Measurements from ENCODE around the gene KRT76.

Gene KRT76

DNA sequence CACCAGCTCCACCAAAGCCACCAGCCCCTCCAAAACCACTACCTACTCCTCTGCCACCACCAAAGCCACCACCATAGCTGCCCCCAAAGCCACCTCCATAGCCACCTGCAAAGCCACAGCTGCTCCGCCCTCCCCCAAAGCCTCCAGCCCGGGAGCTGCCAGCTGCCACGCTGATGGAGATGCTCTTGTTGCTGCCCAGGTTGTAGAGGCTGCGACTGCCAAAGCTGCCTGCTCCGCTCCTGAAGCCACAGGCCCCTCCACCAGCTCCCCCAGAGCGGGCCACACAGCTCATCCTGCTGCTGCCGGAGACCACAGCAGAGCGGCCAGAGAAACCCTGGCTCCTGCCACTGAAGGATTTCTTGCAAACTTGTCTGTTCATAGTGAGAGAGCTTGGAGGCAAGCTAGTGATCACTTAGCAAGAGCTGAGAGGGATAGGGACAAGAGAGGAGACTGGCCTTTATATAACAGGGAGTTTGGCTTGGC is at the start of gene KRT76:
Gene KRT76 (minus strand): TSS at position 433 of the 483 bp plus-strand sequence. CDS start 54 bp downstream, at position 379.
- DNase-seq = peak in 1 of 2 experiments; percentile 4

DNA sequence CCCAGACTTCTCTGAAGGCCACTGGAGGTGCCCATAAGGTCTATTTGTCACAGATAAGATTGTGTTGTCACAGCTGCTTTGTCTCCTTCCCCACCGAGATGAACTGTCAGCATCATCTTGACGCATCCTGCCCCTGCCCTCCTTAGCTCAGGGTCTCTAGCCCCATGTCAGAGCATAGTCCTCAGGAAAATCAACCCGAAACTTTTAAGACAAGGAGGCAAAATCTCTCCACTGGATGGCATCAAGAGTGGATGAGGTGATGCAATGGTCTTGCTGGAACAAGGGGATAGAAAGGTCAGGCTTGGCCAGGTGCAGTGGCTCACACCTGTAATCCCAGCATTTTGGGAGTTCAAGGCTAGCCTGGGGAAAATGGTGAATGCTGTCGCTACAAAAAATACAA is 48.8 kb upstream of the KRT76 start:
- DNase-seq = no peak

DNA sequence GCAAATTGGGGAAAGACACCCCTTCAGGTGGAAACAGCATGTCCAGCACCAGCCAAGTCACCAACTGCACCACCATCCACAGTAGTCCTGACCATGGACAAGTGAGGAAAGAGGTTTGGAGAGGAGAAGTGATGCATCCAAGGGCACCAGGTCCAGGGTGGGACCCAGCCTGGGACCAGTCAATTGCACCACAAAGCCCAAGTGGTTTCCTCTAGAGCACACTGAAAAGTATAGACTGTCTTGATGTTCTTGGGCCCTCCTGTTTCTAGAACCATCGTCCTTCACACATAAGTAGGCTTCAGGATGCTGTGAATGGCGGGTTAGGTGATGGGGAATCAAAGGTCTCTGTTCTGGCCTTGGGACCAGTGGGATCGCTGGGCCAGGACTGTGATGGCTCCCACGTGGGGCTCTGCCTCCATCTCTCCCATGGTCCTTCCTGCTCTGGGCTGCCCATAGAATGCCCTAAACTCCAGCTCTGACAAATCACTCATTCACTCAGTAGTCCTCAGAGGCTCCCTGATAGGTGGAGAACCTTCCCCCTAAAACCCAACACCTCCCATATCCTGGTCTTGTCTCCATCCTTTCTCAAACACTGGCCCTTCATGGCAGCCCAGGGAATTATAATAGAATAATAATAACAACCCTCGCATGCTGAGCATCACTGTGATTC is 47.7 kb upstream of the KRT76 start:
- DNase-seq = no peak

DNA sequence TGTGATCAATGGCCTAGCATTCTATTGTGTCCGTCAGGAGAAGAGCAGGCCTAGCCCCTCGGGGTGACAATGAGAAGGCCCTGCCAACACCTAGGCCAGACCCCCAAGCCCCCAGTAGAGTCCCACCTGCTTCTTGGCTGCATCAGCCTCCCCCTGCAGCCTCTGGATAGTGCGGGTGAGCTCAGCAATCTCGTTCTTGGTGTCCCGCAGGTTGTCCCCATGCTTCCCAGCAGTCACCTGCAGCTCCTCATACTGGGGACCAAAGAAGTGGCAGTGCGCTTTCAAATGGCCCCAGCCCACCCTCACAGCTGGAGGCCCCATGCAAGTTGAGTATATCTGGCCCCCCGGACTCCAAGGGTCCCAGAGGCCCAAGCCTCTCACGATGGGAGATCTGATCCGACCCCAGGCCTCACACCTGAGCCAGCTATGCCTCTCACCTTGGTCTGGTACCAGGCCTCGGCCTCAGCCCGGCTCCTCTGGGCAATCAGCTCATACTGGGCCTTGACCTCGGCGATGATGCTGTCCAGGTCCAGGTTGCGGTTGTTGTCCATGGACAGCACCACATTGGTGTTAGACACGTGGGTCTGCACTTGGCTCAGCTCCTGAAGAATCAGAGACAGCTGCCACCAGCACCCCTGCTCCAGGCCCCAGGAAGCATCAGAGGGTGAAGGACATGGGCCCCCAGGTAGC is 46.8 kb upstream of the KRT76 start:
- DNase-seq = no peak

DNA sequence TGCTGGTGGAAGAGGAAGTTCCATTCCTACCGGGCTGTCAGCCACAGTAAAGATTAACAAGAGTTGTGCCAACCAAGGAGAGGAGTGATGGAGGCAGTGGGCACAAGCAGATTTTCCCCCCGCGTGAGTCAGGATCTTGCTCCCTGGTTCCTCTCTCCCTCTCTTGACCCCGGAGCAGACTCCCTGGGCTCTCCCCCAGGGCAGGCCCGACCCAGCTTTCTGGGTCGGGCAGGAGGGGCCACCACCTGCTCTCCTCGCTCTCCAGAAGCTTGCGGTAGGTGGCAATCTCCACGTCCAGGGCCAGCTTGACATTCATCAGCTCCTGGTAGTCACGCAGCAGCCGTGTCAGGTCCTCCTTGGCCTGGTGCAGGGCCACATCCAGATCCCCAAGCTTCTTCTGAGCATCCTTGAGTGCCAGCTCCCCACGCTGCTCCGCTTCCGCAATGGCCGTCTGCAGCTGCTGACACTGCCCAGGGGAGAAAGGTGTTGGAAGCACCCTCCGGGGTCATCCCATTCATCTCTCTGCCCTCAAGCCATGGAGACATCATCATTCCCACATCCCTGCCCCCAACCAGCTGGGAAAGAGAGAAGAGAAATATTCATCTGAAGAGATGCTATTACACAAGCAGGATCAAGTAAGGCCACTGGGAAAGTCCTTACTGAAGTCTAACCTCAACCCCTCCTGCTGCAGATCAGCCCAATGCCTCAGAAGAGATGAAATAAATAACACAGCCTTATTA is 45.8 kb upstream of the KRT76 start:
- DNase-seq = no peak

GRCh38 chr12:52821826-52822660 is 44.9 kb upstream of the KRT76 start:
- no peak for DNase-seq

GRCh38 chr12:52821071-52821730 is 44.1 kb upstream of the KRT76 start:
- no peak for DNase-seq

DNA sequence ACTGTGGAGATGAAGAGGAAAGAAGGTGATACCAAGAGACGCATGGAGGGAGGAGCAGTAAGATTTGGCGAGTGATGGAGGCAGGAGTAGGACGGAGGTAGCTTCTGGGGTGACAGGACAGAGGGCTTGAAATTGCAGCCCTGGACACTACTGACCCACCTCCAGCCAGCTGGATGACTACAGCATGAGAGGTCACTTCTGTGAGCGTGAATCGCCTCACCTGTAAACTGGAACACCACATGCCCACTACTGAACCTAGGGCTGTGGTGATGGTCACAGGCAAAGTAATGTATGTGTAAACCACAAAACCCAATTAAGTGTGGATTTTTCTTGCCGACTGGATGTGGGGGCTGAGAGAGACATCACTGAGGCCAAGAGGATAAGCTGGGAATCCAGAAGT is 43.4 kb upstream of the KRT76 start:
- DNase-seq = no peak

DNA sequence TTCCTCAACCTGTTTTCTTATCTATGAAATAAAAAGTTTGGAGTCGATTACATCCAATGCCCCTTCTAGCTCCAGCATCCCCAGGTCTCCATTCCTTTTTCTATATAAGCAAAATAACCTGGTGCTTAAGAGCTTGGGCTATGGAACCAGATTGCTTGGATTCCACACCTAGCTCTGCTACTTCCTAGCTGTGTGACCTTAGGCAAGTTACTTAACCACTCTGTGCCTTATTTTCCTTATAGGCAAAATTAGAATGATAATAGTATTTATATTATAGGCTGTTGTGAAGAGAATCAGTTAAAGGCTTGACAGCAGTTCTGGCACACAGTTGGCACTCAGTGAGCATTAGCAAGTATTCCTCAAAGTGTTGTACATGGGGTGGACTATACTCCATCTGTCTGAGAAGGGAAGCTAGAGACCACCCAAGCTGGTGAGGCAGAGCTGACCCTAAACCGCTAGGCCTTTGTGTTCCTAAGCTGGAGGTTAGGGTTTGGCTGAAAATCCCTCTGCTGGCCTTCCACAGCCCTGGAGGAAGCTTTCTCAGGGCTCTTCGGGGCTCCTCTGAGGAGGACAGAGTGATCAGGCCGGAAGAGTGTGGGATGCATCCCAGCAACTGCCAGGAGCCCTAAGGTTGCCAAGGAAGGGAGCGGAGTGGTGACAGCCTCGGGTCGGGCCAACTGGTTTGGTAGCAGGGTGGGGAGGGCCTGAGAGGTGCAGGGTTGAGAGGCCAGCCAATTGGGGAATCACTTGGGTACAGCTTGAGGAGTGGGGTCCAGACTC is 42.8 kb upstream of the KRT76 start:
- no peak for DNase-seq

DNA sequence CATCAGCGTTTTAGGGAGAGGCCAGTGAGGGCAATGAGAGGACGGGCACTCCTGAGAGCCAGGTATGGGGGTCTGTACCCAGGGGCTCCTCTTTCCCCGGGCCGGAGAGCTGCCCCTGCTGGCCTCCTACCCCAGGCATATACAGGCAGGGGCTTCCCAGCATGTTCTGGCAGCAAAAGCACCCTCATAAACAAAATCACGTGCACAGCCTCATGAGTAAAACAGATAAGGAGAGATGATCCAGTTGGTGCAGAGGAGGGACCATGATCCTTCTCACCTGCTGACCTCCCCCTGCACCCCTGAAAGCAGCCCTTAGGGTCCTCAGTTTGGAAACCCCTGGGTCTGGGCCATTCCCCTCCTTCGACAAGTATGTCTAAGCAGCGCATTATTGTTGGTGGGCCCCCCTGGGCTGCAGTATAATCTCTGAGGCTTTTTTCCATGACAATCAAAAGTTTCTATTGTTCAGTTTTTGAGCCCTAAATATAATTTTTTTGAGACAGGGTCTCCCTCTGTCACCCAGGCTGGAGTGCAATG is 41.8 kb upstream of the KRT76 start:
- DNase-seq = no peak

DNA sequence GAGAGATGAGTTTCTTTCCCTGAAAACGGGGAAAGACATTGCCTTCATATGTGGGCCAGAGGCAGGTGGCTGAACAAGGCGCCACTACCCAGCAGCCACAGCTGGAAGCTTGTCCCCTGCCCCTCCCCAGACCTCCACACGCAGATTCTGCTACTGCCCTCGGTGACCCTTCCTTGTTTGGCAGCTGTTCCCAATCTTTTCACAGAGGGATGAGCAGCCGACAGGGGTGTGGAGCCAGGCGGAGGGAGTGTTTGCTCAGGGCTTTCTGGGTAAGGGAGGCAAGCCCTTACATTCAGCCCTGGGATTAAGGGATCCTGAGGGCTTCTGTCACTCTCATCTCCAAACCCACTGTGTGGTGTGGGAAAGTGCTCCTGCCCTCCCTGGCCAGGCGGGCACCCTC is 41.2 kb upstream of the KRT76 start:
- no peak for DNase-seq

DNA sequence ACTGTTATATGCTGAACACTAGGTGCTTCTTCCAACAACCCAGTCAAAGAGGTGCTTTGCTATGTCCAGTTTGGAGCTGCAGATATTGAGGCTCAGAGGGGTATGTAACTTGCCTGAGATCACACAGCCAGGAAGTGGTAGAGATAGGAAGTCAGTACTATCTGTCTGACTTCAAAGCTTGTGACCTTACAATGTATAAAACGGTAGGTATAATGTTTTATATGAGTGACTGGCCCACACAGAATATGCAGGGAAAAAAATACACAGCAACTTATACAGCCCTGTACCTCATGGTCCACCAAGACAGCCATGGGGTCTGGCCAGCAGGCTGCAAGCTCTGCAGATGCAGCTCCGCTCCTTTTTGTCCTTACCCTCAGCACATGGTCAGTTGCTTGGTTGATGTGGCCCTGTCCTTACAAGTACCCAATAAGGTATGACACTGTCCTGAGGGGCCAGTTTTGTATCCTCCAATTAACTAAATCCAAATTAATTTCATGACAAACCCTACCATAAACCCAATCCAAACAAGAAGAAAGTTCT is 40.6 kb upstream of the KRT76 start:
- no peak for DNase-seq

DNA sequence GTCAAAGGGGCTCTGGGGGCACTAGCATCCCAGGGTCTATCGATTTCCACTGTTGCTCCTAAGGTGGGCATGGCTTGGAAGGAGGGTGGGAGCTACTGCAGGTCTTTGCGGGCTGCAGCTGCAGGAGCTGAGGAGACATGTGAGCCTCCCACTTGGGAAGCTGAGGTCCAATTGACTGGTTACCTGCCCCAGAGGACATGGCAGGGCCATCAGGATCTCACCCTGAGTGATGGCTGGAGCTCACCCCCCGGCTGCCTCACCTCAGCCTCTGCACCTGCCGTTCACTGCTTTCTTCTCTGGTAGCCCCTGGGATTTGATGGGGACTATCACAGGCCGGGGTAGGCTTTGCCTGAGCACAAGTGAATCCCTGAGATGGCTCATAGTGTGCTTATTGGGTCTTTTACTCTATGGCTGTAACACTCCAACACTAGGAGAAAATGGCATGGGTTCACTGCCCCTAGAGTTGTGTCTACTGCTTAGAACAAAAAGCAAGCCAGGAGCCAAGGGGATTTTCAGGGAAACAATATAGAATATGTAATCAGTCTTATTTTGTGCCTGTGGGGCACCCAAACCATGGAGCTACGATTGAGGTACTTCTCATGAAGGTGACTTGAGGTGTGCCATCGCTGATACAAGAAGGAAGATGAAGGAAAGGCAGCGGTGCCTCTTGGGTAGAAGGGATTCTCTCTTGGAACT is 40.0 kb upstream of the KRT76 start:
- DNase-seq = no peak

DNA sequence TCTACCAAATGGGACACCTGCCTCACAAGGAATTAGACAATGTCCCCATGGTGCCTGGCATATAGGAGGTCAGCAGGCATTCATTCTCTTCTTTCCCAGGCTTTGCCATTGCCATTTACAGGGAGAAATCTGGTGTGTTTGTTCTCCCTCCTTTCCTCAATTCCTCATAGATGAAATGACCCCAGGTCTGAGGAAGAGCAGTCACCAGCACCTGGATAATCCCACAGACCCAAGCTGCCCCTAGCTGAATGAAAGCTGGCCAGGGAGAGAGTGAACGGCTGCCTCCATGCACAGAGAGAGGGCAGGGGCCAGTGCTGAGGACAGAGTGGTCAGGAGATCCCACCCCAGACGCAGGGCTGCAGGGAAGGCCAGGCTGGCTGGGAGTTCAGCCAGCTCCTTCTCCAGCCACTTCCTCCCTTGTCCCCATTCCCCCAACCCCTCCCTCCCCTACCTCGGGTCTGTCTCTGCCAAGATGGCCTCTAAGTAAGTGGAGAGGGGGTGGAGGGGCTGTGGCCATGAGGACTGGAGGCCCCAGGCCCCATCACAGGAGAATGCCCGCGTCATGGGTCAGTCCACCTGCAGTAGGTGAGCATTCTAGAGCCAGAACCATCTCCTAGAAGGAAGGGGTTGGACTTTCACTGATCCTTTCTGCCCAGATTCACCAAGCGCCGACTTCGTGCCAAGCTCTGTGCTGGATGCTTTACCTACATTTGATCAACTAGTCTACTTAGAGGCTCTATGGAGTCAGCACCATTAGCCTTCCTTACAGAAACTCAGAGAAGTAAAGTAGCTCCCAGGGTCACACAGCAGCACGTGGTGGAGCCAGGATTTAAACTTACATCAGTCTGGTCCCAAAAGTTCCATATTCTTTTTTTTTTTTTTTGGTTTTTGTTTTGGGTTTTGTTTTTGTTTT is 38.8 kb upstream of the KRT76 start:
- DNase-seq = no peak

DNA sequence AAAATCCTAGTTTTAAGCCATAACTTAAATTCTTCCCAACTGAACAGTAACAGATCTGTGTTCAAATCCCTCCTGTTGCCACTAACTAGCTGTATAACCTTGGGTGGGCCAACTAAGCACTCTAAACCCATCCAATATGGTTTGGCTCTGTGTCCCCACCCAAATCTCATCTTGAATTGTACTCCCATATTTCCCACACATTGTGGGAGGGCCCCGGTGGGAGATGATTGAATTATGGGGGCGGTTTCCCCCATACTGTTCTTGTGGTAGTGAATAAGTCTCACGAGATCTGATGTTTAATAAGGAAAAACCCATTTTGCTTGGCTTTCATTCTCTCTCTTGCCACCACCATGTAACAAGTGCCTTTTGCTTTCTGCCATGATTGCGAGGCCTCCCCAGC is 38.0 kb upstream of the KRT76 start:
- DNase-seq = no peak

DNA sequence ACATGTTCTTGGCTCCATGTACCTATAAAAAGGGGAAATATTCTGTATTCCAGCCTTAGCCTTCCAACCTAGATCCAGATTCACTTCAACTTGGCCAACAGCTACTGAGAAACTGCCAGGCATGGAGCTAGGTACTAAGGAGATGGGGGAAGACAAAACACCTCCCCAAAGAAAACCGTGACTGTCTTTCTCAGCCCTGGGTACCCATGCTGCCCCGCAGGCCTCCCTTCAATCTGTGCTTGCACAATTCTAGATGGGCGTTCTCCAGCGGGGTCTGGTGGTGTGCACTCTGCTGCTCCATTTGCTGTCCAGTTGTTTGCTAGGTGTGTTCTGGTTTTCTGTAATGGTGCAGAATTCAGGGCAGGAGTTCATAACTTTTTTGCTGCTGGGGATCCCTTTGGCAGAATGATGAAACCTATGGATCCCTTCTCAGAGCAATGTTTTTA is 37.6 kb upstream of the KRT76 start:
- DNase-seq = no peak

- DNase-seq = no peak
Observed at GRCh38 chr12:52813885-52814709, 37.0 kb upstream of the KRT76 start, which contains the start of gene KRT4. Gene KRT4 (minus strand): TSS chr12:52814116. CDS start chr12:52814058, 58 bp downstream.

DNA sequence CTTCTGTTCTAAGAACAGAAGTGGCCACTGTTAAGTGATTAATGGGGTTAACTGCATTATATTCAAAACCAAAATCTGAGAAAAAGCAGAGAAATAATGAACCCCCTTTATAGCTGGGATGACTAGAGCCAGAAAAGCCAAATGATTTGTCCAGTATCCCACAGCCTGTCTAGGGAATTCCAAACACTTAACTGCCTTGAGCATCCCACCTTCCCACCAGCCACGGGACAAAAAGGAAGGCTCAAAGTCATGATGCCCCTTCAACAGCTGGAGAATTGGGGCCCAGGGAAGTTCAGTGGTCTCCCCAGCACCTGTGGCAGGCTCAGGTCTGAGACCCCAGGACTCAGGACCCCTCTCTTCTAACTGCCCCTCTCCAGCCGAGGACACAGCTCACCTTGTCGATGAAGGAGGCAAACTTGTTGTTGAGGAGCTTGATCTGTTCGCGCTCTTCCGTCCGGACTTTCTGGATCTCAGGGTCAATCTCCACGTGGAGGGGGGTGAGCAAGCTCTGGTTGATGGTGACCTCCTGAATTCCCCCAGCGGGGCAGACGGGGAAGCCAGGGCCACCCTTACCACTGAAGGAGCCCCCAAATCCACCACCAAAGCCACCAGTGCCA is 36.2 kb upstream of the KRT76 start:
- no peak for DNase-seq
